K562 (cell line): ENCODE results near the gene TUBB2A. TPM values are rescaled to one million over a fixed set of nuclear protein-coding genes. Genes with fewer than 3 reads are reported as not detected.

Experiments
- DLX4 ChIP-seq: fragments of 250-450 bp; sonication (Bioruptor Pico); IDR thresholded peaks from 2 replicates; pipeline ENCODE4 v1.6.1; 2021; ENCODE audit warnings: mild to moderate bottlenecking
- HSF4 ChIP-seq: fragments of 250-450 bp; sonication (Bioruptor Pico); IDR thresholded peaks from 2 replicates; pipeline ENCODE4 v2.1.2; 2022; ENCODE audit warnings: mild to moderate bottlenecking, moderate library complexity, borderline replicate concordance
- MYNN ChIP-seq, 2 experiments: sonication (generic); formaldehyde crosslinking in 1 of 2; IDR thresholded peaks; 2 replicates each; pipeline versions ENCODE4 v1.5.0 to v1.6.1; 2016 to 2020; ENCODE audit warnings: antibody characterized with exemption in 1 of 2, missing genetic modification reagents in 1 of 2
- PHF20 ChIP-seq: fragments of 450-650 bp; IDR thresholded peaks from 2 replicates; pipeline ENCODE4 v1.6.1; 2018; ENCODE audit not compliant: partially characterized antibody
- RBM17 ChIP-seq: fragments of 200-400 bp; formaldehyde crosslinking; IDR thresholded peaks from 2 replicates; pipeline ENCODE4 v1.6.1; 2017; ENCODE audit warnings: low read depth, mild to moderate bottlenecking, low read length, borderline replicate concordance
- RBM25 ChIP-seq: fragments of 200-400 bp; formaldehyde crosslinking; IDR thresholded peaks from 2 replicates; pipeline ENCODE4 v1.6.1; 2018; ENCODE audit warnings: low read length, low read depth, moderate library complexity; ENCODE audit not compliant: severe bottlenecking
- SNIP1 ChIP-seq: fragments of 450-650 bp; IDR thresholded peaks from 2 replicates; pipeline ENCODE4 v1.7.1; 2017; ENCODE audit warnings: low read depth, mild to moderate bottlenecking
- TBL1XR1 ChIP-seq, 2 experiments: IDR thresholded peaks; 2 replicates each; pipeline ENCODE4 v1.6.1; 2012; ENCODE audit warnings: improper control_type of control experiment in 2 of 2, low read length in 2 of 2, mild to moderate bottlenecking in 1 of 2
- ZC3H4 ChIP-seq: sonication (generic); formaldehyde crosslinking; IDR thresholded peaks from 2 replicates; pipeline ENCODE4 v1.9.0; 2021; ENCODE audit warnings: missing genetic modification reagents, borderline replicate concordance
- ZSCAN32 ChIP-seq: fragments of 450-650 bp; formaldehyde crosslinking; IDR thresholded peaks from 2 replicates; pipeline ENCODE4 v1.4.0; 2020; ENCODE audit warnings: mild to moderate bottlenecking, moderate library complexity
- polyA plus RNA-seq, 8 experiments: library from polyadenylated mRNA; depleted of rRNA in 4 of 8; stranded (reverse) in 5 of 8; unstranded in 3 of 8; fragments of >200 nt; fragmentation: Nextera tagmentation in 2 of 8; fragmentation: Illumina TruSeq in 1 of 8; extraction: Ambion mirVana in 2 of 8; extraction: Trizol in 1 of 8; gene quantifications; 2 replicates each; pipeline versions ENCODE4 v1.2.1 to v1.2.3, GENCODE V29; 2011 to 2014; ENCODE audit warnings: inconsistent platforms in 1 of 8, missing spikeins in 1 of 8
- total RNA-seq, 7 experiments: library from RNA; depleted of rRNA in 6 of 7; stranded (reverse); fragments of >200 nt in 6 of 7; fragmentation: Illumina TruSeq in 2 of 7; extraction: Trizol in 2 of 7; gene quantifications; 2 replicates each; pipeline versions ENCODE4 v1.2.1 to v1.2.3, GENCODE V29; 2011 to 2021; ENCODE audit warnings: low replicate concordance in 1 of 7

Gene TUBB2A
- total and polyA plus RNA-seq, 9 of the 15 experiments (the other 6 are each of a cell fraction or from before 2014, with no cell fraction given) = 3.6 to 92.1 (median 45.6) TPM

GRCh38 chr6:3162067-3162497 is 4.7 kb upstream of the TUBB2A start (continued):
- 0 out of 2 replicates have a peak, but pooled peaks have one; percentile 47 for TF ChIP-seq MYNN (IDR thresholded peaks at IDR 0.05)
- no peak for TF ChIP-seq MYNN (CRISPR knock-in tag; IDR thresholded peaks at IDR 0.05)
- TF ChIP-seq RBM25 = peak; percentile 97
- TF ChIP-seq DLX4 (CRISPR knock-in tag) = no peak
- no peak for TF ChIP-seq HSF4
- no peak; a peak in 1 of 4 replicates for TF ChIP-seq TBL1XR1 (IDR thresholded peaks at IDR 0.05; ENCODE audit: low read length in 2 of 2)
- no peak for TF ChIP-seq PHF20
- 0 out of 2 replicates have a peak, but pooled peaks have one; percentile 8 for TF ChIP-seq ZSCAN32
- TF ChIP-seq RBM17 = no peak
- TF ChIP-seq SNIP1 = no peak
- TF ChIP-seq ZC3H4 (CRISPR knock-in tag) = no peak
